B cell (primary cell): ENCODE measurements around the gene NTHL1.

Source experiments
- EZH2 ChIP-seq: IDR thresholded peaks from 2 replicates; pipeline ENCODE4 v1.6.1; 2012; ENCODE audit warnings: borderline replicate concordance, low read depth, mild to moderate bottlenecking, moderate library complexity, low read length; ENCODE audit not compliant: insufficient read depth, poor library complexity, severe bottlenecking
- TF ChIP-seq, protein P1 (sequence below): fragments of 200-600 bp; IDR thresholded peaks from one replicate; pipeline ENCODE4 v1.8.0; 2022; ENCODE audit warnings: antibody characterized with exemption, mild to moderate bottlenecking

DNA sequence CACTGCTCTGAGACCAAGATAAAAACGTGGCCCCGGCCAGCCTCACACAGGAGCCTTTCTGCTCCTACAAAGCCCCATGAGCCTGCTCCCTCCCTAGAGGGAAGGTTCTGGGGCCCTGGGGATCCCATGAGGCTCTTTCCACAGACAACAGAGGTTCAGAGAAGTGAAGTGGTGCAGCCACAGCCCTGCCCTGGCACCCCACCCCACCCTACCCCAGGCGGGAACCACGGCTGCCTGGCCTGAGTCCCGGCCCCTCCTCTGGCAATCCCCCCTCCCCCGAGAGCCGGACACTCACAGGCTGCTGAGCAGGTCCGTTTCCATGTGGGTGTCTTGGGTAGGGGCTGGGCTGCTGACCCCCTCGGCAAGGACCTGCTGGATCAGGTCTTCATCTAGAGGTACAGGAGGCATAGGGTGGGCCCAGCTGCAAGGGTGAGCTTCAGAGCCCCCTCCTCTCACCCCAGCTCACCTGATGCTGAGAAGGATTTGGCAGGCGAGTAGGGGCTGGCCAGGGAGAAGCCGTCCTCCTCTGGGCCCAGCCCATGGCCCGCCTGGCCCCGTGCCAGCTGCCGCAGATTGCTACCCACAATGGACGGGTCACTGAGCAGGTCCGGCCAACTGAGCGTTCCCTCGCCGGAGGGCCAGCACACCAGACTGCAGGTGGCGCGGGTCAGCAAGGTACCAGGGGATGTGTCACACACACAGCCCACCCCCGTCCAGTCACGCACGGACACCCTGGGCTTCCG, 49.4 kb upstream of the NTHL1 start:
- TF ChIP-seq, protein P1, sequence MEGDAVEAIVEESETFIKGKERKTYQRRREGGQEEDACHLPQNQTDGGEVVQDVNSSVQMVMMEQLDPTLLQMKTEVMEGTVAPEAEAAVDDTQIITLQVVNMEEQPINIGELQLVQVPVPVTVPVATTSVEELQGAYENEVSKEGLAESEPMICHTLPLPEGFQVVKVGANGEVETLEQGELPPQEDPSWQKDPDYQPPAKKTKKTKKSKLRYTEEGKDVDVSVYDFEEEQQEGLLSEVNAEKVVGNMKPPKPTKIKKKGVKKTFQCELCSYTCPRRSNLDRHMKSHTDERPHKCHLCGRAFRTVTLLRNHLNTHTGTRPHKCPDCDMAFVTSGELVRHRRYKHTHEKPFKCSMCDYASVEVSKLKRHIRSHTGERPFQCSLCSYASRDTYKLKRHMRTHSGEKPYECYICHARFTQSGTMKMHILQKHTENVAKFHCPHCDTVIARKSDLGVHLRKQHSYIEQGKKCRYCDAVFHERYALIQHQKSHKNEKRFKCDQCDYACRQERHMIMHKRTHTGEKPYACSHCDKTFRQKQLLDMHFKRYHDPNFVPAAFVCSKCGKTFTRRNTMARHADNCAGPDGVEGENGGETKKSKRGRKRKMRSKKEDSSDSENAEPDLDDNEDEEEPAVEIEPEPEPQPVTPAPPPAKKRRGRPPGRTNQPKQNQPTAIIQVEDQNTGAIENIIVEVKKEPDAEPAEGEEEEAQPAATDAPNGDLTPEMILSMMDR = no peak
- TF ChIP-seq EZH2 = no peak
